H1 (cell line): Measurements from ENCODE around the gene PDX1. TPM values are rescaled to one million over a fixed set of nuclear protein-coding genes. Genes with fewer than 3 reads are reported as not detected.

ENCODE experiments used
- ATF2 ChIP-seq: IDR thresholded peaks from 2 replicates; pipeline ENCODE4 v1.6.1; 2012; ENCODE audit warnings: low read length, inconsistent platforms
- BCL11A ChIP-seq, 2 experiments: IDR thresholded peaks; one replicate each; pipeline ENCODE4 v1.6.1; 2011; ENCODE audit warnings: low read depth in 2 of 2, low read length in 2 of 2, mild to moderate bottlenecking in 2 of 2
- HDAC2 ChIP-seq, 2 experiments: fragments of 300-600 bp in 1 of 2; sonication (generic) in 1 of 2; IDR thresholded peaks; 2 replicates each; pipeline ENCODE4 v1.6.1; 2011 to 2012; ENCODE audit warnings: low read depth in 2 of 2, low read length in 2 of 2, mild to moderate bottlenecking in 2 of 2, moderate library complexity in 2 of 2, borderline replicate concordance in 1 of 2, inconsistent platforms in 1 of 2
- NANOG ChIP-seq: IDR thresholded peaks from 2 replicates; pipeline ENCODE4 v1.6.1; 2011; ENCODE audit warnings: low read length, low read depth, mild to moderate bottlenecking, inconsistent platforms; ENCODE audit not compliant: insufficient read depth, poor library complexity, severe bottlenecking
- POLR2A ChIP-seq, 2 experiments: IDR thresholded peaks; 1 replicate in 1 of 2; 2 replicates in 1 of 2; pipeline ENCODE4 v1.6.1; 2011; ENCODE audit warnings: low read depth in 2 of 2, low read length in 2 of 2, mild to moderate bottlenecking in 2 of 2; ENCODE audit errors: control extremely low read depth in 1 of 2
- RNF2 ChIP-seq: fragments of 200-900, 300-1000 bp; sonication (generic); IDR thresholded peaks from 2 replicates; pipeline ENCODE4 v1.7.1; 2016; ENCODE audit warnings: borderline replicate concordance, low read depth, mild to moderate bottlenecking, antibody characterized with exemption, low read length; ENCODE audit not compliant: poor library complexity, severe bottlenecking; ENCODE audit errors: missing control alignments
- SP4 ChIP-seq: IDR thresholded peaks from 2 replicates; pipeline ENCODE4 v1.6.1; 2012; ENCODE audit warnings: low read length, inconsistent platforms
- YY1 ChIP-seq: IDR thresholded peaks from 2 replicates; pipeline ENCODE4 v1.6.1; 2011; ENCODE audit warnings: low read depth, mild to moderate bottlenecking, low read length
- polyA plus RNA-seq, 7 experiments: library from polyadenylated mRNA; depleted of rRNA in 3 of 7; stranded (reverse) in 5 of 7; unstranded in 2 of 7; fragments of >200 nt in 5 of 7; fragments of 200-250 nt in 2 of 7; gene quantifications; 1 replicate in 5 of 7; 2 replicates in 1 of 7; 4 replicates in 1 of 7; pipeline versions ENCODE4 v1.2.1 to v1.2.3, GENCODE V29; 2011 to 2013; ENCODE audit warnings: missing spikeins in 2 of 7, mixed read lengths in 2 of 7
- total RNA-seq: library from RNA; stranded (reverse); fragmentation: NEBNext Ultra II Directional; extraction: Animal tissue kit (Norgen Biotek cat#: 25700); gene quantifications from 2 replicates; pipeline ENCODE4 v1.2.1, GENCODE V29; 2021
- TF ChIP-seq, protein P1 (sequence below): IDR thresholded peaks from 2 replicates; pipeline ENCODE4 v1.6.1; 2011; ENCODE audit warnings: low read depth, mild to moderate bottlenecking, low read length; ENCODE audit not compliant: insufficient read depth

The PDX1 gene
- total and polyA plus RNA-seq, 2 of the 8 experiments (the other 6 are each of a cell fraction or from before 2014, with no cell fraction given): not detected

DNA sequence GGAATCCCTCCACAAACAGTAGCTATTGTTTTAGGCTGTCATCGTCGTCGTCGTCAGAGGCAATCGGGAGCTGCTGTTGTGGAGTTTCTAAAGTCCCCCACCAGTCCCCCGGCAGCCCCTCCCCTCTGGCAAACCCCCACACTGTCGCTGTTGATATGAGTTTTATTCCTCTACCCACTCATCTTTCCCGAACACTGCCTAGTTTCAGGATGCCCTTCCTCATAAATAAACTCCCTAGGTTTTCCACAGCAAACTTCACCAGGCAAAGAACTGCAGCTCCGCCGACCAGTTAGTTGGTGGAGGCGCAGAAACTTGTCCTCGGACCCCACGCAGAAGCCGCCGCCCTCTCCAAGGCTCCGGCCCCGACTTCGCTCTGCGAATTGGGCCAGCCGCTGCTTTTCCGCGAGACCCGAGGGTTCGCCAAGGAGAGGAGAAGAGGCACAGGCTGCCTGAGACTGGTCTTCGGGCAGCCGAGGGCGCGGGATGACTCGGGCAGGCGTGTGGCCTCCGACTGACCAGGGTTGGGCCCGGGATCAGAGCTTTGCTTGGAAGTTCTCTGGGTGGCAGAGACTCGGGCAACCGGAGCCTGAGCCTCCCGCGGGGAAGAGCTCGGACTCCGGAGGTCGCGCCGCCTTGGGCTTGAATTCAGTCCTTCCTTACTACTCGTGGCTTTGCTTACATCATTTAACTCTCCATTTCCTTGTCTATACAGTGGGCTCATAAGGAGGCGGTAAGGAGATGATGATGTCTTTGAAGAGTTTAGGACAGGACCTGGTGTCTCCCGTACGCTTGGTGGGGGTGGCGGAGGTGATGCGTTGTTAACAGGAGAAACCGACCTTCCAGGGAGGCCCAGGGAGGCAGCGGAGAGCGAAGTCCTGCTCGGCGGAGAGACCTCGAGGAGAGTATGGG is 7.9 kb downstream of the PDX1 start (continued):
- TF ChIP-seq NANOG (no peak), SP4 (no peak), YY1 (no peak), BCL11A (IDR thresholded peaks at IDR 0.05; ENCODE audit: low read depth in 2 of 2, low read length in 2 of 2) (no peak), HDAC2 (IDR thresholded peaks at IDR 0.05; ENCODE audit: borderline replicate concordance in 1 of 2, low read depth in 2 of 2, low read length in 2 of 2) (no peak), POLR2A (IDR thresholded peaks at IDR 0.05; ENCODE audit: control extremely low read depth in 1 of 2, low read depth in 2 of 2, low read length in 2 of 2) (no peak), RNF2 (peak; percentile 91), ATF2 (no peak)
- TF ChIP-seq, protein P1, sequence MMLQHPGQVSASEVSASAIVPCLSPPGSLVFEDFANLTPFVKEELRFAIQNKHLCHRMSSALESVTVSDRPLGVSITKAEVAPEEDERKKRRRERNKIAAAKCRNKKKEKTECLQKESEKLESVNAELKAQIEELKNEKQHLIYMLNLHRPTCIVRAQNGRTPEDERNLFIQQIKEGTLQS: no peak
